Pancreas (tissue), 10 donors: ENCODE data around the gene CXCL10. TPM values are rescaled to one million over a fixed set of nuclear protein-coding genes. Genes with fewer than 3 reads are reported as not detected.
"Not testable (repeated sequence)": the region's sequence is repeated elsewhere in the genome, so short reads cannot be mapped to it uniquely, and the experiment has no call there.

Source experiments
- ATAC-seq, 4 donors: fragments of 200-7000 bp; cut with Tn5 transposase; one replicate each; pipeline versions ENCODE4 v1.8.0 to v1.9.1; 2020; ENCODE audit warnings: mild to moderate bottlenecking in 4 of 4, moderate library complexity in 4 of 4
- DNase-seq, 6 donors: peaks; one replicate each; pipeline ENCODE4 v3.0.0-alpha.2; 2020
- FAIRE-seq: peaks from 2 replicates; lab custom pipeline; 2012; peaks lifted over from hg19 to GRCh38; lab: Jason Lieb, UNC
- H3K27ac ChIP-seq, 4 donors: fragments of 200-600 bp; sonication (generic); 1 replicate in 3 of 4; 2 replicates in 1 of 4; pipeline versions ENCODE4 v1.5.0 to v1.8.0; 2020
- H3K27me3 ChIP-seq, 4 donors: fragments of 200-600 bp; one replicate each; pipeline ENCODE4 v1.8.0; 2021
- H3K36me3 ChIP-seq, 3 donors: fragments of 200-600 bp; sonication (generic) in 1 of 3; one replicate each; pipeline versions ENCODE4 v1.5.0 to v1.8.0; 2020 to 2021
- H3K4me1 ChIP-seq, 3 donors: fragments of 200-600 bp; one replicate each; pipeline ENCODE4 v1.8.0; 2021
- H3K4me3 ChIP-seq, 4 donors: fragments of 200-600 bp; sonication (generic) in 2 of 4; one replicate each; pipeline versions ENCODE4 v1.5.0 to v1.8.0; 2020 to 2021
- H3K9me3 ChIP-seq, 4 donors: fragments of 200-600 bp; one replicate each; pipeline ENCODE4 v1.8.0; 2021
- CTCF ChIP-seq, 4 donors: fragments of 200-600 bp; sonication (generic) in 3 of 4; IDR thresholded peaks; one replicate each; pipeline versions ENCODE4 v1.5.0 to v1.8.0; 2021; ENCODE audit warnings: antibody characterized with exemption in 4 of 4
- WGBS, 2 donors: extraction: QIAGEN DNeasy Blood & Tissue Kit; methylation state at CpG; one replicate each; pipeline ENCODE4 v1.1.7; 2013; 5-methylcytosine and 5-hydroxymethylcytosine counted together
- intact Hi-C, 3 donors: fragments of 100-400 bp; cut with DNase I; formaldehyde crosslinking; loops; one replicate each; pipeline versions ENCODE4 v1.11.1 to v1.14.2; 2022
- polyA plus RNA-seq, 2 donors: library from polyadenylated mRNA; stranded (reverse); fragments of 200-250 nt; gene quantifications; one replicate each; pipeline ENCODE4 v1.2.3, GENCODE V29; 2013
- total RNA-seq, 6 donors: library from RNA; stranded (reverse); fragmentation: NEBNext Ultra II Directional in 4 of 6; extraction: Animal tissue kit (Norgen Biotek cat#: 25700) in 4 of 6; gene quantifications; one replicate each; pipeline versions ENCODE4 v1.2.1 to v1.2.4, GENCODE V29; 2021 to 2023
- donor health status: healthy with polysubstance abuse.
- donor health status: DM: no; HTN: no; CAD: no; lungs with moderate emphysema.
- donor health status: DM: no; HTN: no; CAD: no.
- donor health status: control.
- donor health status: control.
- donor health status: Bipolar disorder and iron deficiency.
- donor health status: DM: yes; HTN: yes; CAD: no.
- donor health status: DM: no; HTN: no; CAD: no.
- donor health status: DM: no; HTN: no; CAD: no.
- donor health status: DM: yes; HTN: yes; CAD: no.

CXCL10 gene
- total and polyA plus RNA-seq, 8 donors, result 0.19 to 1.7 (median 0.38) TPM; not detected in 3

GRCh38 chr4:76002176-76002575, 21.1 kb downstream of the CXCL10 start:
- Histone ChIP-seq H3K4me1 (peaks cover 0 to 4% (median 0%) of the 10 kb centered on the region in 3 donors), H3K4me3 (no peak overlapping the region), H3K27ac (no peak overlapping the region), H3K27me3 (no peaks in the 10 kb centered on the region), H3K9me3 (no peaks in the 10 kb centered on the region), H3K36me3 (no peaks in the 10 kb centered on the region)
- intact Hi-C loops, result no loop called here
- no peak for DNase-seq
- TF ChIP-seq CTCF (IDR thresholded peaks at IDR 0.05), result no peak
- ATAC-seq, result peak in 1 of 4 donors; percentile 41
- no peak for FAIRE-seq
- 75 to 83% methylated on average over 4 of the region's 4 CpGs for WGBS, 2 donors

GRCh38 chr4:76001700-76002099, 21.6 kb downstream of the CXCL10 start:
- no peaks in the 10 kb centered on the region for H3K36me3 ChIP-seq
- no peak for TF ChIP-seq CTCF (IDR thresholded peaks at IDR 0.05)
- no peak for ATAC-seq
- H3K4me3 ChIP-seq, result no peak overlapping the region
- FAIRE-seq, result no peak
- H3K27me3 ChIP-seq, result no peaks in the 10 kb centered on the region
- no peak overlapping the region for H3K27ac ChIP-seq
- H3K4me1 ChIP-seq, result peaks cover 0 to 3% (median 0%) of the 10 kb centered on the region in 3 donors
- H3K9me3 ChIP-seq, result no peaks in the 10 kb centered on the region
- intact Hi-C loops, result no loop called here
- WGBS, 2 donors, result 80 to 83% methylated on average over 7 of the region's 7 CpGs
- DNase-seq, result no peak

GRCh38 chr4:76000279-76000678, 23.0 kb downstream of the CXCL10 start:
- WGBS, 2 donors, result 39 to 48% methylated on average over 1 of the region's 1 CpG
- no peak for FAIRE-seq
- Histone ChIP-seq H3K4me1 (no peaks in the 10 kb centered on the region), H3K36me3 (no peaks in the 10 kb centered on the region), H3K4me3 (no peak overlapping the region), H3K9me3 (no peaks in the 10 kb centered on the region), H3K27me3 (no peaks in the 10 kb centered on the region), H3K27ac (peak overlapping the region in 1 of 4 donors; percentile 24)
- ATAC-seq, result peak in 2 of 4 donors; percentile 40 to 54
- intact Hi-C loops, result no loop called here
- TF ChIP-seq CTCF (IDR thresholded peaks at IDR 0.05), result no peak
- no peak for DNase-seq

- not testable (repeated sequence) for H3K9me3 ChIP-seq, ATAC-seq, H3K27ac ChIP-seq, H3K36me3 ChIP-seq, H3K4me3 ChIP-seq, FAIRE-seq, DNase-seq, H3K4me1 ChIP-seq, H3K27me3 ChIP-seq
- intact Hi-C loops, result loop anchor here in 1 of 3 donors (10.0 kb wide), 1 partner anchor 76 kb away; the partner anchor contains the start of gene ART3
- 89 to 95% methylated on average over 2 of the region's 2 CpGs for WGBS, 2 donors
Observed at GRCh38 chr4:75998525-75999147, 24.7 kb downstream of the CXCL10 start.

GRCh38 chr4:75997946-75998345, 25.4 kb downstream of the CXCL10 start:
- 73 to 79% methylated on average over 2 of the region's 2 CpGs for WGBS, 2 donors
- Histone ChIP-seq H3K27ac (no peak overlapping the region), H3K9me3 (no peaks in the 10 kb centered on the region), H3K4me1 (no peaks in the 10 kb centered on the region), H3K27me3 (no peaks in the 10 kb centered on the region), H3K4me3 (no peak overlapping the region), H3K36me3 (no peaks in the 10 kb centered on the region)
- no peak for DNase-seq
- no peak for ATAC-seq
- no peak for TF ChIP-seq CTCF (IDR thresholded peaks at IDR 0.05)
- intact Hi-C loops, result loop anchor here in 1 of 3 donors (10.0 kb wide), 1 partner anchor 77 kb away; the partner anchor contains the start of gene ART3
- no peak for FAIRE-seq
